GM19035 (cell line): ENCODE results near the gene DYNC1I2.

Source experiments
- ATAC-seq: cut with Tn5 transposase; IDR thresholded peaks from one replicate; pipeline ENCODE4 v1.9.1; 2021; ENCODE audit not compliant: unreplicated experiment

The DYNC1I2 gene

DNA sequence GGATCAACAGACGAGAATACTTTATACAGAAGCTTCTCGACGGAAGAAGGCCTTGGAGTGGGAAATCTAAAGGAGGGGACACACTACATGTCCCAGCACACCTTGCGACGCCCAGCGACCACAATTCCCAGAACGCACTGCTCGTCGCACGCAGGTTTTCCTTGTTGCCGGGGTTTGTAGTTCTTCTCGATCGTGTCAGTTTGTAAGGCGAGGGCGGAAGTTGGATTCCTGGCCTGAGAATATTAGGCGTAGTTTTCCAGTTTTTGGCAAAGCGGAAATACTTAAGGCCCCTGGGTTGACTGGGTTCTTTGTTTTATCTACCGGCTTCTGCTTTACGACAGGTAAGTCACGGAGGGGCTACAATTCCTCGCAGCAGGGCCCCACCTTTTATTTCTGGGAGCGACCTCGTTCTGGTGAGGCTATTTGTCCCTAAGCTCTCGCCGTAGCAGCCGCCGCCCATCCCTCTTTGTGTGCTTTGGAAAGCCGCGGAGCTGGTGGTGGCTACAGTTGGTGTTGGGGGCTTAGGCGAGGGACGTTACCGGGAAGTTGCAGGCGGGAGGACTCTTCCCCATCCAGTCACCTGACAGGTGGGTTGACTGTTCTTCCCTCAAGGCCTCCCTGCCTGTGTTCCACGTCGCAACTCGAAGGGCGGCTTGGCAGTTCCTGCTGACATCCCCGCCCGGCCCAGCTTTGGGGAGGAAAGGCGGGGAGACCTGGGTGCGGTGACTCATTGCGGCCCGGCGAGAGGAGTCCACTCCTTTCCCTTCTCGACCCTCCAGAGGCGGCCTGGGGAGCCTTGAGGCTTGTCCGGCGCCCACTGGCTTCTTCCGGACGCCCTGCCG lies at the start of gene DYNC1I2:
Gene DYNC1I2 (plus strand): TSS at position 183 of the 842 bp plus-strand sequence. CDS start 2,687 bp downstream, outside the sequence.
- peak; percentile 89 for ATAC-seq

DNA sequence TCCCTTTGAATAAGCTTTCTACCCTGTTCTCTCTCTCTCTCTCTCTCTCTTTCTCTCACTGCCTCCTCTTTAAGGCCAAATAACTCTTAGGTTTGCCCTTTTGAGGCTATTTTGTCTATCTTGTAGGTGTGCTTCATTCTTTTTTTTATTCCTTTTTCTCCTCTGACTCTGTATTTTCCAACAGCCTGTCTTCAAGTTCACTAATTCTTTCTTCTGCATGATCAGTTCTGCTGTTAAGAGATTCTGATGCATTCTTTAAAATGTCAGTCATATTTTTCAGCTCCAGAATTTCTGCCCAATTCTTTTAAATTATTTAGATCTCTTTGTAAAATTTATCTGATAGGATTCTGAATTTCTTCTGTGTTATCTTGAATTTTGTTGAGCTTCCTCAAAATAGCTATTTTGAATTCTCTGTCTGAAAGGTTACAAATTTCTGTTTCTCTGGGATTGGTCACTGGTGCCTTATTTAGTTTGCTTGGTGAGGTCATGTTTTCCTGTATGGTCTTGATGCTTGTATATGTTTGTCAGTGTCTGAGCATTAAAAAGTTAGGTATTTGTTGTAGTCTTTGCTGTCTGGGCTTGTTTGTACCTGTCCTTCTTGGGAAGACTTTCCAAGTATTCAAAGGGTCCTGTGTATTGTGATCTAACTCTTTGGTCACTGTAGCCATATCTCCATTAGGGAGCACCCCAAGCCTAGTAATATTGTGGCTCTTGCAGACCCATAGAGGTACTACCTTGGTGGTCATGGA lies 35.4 kb upstream of the DYNC1I2 start:
- ATAC-seq: peak; percentile 16

DNA sequence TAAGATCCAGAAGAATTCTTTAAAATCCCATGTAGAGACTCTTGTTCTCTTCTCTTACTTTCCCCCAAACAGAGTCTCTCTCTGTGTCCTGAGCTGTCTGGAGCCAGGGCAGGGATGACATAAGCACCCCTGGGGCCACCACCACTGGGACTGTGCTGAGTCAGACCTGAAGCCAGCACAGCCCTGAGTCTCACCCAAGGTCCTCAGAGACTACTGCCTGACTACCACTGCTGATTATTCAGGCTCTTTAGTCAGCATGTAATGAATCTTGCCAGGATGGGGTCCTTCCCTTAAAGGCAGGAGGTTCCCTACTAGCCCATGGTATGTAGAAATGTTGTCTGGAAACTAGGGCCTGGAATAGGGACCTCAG lies 34.9 kb upstream of the DYNC1I2 start:
- ATAC-seq: peak; percentile 73

DNA sequence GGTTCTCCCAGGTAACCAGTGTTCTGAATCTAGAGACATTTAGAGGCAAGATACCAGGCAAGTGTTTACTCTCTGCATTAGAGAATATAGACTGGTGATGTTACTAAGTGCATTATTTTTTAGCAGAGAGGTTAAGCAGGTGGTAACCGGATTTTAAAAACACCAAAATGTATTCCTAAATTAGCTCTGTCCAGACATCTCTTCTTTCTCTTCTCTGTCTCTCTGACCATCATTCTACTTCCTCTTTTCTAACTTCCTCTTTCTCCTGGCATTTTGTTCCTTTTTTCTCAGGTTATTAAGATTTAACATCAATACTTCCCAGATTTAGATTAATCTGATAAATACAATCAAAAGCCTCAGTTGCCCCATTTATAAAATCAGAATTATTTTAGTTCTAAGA lies 31.7 kb upstream of the DYNC1I2 start:
- ATAC-seq: no peak

DNA sequence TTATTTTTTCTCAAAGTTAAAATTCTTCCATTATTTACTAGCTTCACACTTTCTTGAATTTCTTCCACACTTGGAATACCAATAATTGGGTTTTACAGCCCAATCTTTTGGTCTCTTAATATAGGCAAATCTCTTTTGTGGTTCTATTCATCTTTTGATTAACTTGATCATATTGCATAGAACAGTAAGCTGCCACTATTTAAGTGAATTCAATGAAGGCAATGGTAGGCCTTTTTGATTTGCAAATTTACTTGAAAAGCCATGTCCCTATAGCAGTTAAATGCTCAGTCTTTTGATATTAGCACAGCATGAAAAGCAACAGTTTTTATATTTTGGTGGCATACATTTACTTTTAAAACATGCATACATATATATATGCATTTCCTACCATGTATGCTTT lies 20.2 kb upstream of the DYNC1I2 start:
- ATAC-seq: no peak

DNA sequence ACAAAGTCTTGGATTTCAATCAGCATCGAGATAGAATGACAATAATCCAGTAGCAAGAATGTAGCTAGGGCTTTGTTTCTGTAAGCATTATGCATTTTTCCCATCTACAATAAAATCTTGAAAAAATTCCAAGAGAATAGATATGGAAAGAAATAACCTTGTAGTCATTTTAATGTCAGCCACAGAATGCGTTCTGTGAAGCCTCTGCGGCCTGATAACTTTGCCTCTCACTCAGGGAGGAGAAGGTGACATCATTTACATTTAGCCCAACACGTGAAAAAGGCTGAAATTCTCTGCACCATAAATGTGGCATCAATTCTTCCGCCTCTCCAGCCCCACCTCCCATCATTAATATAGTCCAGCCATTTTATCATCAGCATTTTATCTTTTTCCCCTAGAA lies 19.1 kb upstream of the DYNC1I2 start:
- ATAC-seq: no peak

DNA sequence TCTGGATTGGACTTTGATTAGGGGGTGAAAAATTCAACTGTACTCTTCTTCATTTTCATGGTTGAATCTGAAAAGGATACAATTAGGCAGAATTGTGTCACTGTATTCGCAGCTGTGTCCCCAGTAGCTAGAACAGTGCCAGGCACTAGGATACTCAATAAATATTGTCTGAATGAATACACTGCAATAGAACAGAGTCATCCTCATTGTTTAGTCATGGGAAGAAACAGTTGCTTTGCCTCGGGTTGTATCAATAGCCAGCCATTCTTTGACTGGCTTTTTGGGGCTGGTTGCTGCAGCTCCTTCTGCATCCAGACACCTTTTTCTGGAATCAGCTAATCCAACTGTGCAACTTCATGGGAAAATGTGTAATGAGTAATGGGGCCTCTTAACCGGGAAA lies 18.1 kb upstream of the DYNC1I2 start:
- ATAC-seq: no peak

DNA sequence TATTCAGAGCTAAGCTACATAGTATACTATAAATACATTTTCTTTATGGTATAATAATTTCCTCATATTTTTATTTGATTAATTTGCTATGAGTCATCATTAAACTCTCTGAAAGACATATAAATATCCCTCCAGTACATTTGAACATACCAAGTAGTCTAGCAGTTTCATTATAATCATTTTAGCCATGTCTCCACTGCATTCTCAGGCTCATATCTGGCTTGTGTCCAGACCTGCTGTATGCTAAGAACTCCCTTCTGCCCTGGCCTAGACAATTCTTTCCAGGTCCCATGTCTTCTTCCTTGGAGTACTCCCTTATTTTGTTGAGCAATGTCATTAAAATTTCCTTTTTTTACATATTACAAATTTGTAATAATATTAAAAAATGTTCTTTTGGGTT lies 16.6 kb upstream of the DYNC1I2 start:
- ATAC-seq: no peak

DNA sequence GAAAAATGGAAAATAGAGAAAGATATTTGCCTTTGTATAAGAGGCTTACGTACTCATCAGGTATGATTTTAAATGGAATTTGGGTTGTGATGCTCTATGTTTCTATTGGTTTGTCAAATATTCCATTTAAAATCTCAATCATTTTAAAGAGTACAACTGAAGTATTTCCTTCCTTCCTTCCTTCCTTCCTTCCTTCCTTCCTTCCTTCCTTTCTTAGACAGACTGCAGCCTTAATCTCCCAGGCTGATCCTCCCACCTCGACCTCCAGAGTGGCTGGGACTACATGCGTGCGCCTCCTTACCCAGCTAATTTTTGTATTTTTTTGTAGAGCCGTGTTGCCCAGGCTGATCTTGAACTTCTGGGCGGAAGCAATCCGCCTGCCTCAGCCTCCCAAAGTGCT lies 15.4 kb upstream of the DYNC1I2 start:
- no peak for ATAC-seq

DNA sequence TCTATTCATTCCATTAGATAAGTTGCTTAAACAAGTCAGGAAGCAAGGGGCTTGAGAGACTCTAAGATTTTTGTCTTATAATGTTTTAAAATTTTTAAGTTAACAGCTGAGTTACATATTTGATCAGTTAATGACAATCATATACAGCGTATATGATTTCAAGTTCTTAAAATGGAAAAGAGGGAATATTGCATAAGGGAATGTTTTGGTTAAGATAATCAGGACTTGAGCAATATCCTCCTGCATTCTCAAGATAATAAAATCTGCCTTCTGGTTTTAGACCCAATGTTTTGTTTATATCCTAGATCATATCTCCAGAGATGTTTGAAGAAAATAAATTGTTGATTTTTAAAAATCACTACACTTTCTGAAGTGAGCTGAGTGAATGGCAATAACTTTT lies 13.4 kb upstream of the DYNC1I2 start:
- no peak for ATAC-seq

DNA sequence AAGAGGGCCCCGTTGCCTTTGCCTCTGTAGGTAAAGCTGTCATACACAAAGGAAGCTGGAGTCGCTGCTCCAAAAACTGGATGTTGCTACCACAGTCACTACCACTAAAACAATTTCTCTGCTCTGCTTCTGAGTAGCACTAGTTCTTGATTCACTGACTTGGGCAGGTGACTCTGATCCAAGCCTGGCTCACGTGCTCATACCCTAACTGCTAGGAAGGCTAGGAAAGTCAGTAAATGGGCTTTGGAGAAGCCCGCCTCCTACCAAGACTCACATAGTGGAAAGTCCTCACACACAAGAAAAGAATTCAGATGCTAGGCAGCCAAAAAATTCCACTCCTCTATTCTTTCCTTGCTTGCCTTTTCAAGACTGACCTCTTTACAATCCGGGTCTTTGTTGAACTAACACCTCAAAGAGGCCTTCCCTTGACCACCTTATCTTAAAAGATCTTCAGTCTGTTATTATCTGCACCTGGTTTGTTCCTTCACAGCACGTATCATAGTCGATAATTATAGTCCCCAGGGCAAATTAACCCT lies 11.4 kb upstream of the DYNC1I2 start:
- no peak for ATAC-seq

DNA sequence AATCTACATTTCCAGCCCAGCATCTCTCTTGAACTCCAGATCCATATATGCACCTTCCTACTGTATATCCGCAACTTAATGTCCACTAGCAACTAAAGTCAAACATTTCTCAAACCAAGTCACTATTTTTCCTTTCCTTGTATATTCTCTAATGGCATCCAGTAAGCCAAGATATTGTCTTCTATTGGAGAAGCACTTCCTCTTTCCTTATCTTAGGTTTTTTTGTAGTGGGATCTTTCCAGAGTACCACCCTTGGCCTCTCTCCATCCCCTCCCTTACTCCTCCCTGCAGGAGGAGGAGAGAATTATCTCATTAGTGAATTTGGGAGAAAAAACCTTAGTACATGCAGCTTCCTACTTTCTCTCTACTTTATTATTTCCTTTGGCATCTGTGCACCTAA lies 8.7 kb upstream of the DYNC1I2 start:
- no peak for ATAC-seq

DNA sequence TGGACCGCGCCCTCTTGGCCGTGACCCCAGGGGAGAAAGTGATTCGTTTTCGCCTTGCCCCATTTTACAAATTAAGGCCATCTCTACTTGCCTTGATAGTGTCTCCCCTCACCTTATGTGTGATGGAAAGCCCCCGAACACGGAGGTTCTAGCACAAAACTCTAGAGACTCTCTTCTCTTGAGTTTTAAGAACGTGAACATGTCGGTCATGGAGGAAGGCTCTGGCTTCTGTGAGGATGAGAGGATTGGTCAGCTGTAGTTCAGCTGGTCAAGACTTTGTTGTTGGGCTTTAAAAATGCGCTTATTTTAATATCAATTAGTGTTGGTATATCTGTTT lies 828 bp downstream of the DYNC1I2 start:
- ATAC-seq: no peak

DNA sequence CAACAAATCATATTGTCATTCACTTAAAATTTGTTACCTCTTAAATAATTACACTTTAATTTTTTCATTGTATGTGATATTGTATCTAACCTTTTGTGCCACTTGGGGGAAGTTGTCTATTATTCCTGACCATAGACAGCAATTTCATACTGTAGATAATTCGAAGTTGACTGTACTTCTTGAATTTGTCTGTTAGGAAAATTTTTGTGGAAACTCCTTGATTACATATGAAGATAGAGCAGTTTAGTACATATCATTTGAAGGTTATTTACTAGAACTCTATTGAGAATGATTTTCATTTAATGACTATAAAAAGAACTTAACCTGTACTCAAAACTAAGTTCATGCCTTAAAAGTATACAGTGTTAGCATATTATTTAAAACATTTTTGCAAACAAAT lies 5.1 kb downstream of the DYNC1I2 start:
- no peak for ATAC-seq

DNA sequence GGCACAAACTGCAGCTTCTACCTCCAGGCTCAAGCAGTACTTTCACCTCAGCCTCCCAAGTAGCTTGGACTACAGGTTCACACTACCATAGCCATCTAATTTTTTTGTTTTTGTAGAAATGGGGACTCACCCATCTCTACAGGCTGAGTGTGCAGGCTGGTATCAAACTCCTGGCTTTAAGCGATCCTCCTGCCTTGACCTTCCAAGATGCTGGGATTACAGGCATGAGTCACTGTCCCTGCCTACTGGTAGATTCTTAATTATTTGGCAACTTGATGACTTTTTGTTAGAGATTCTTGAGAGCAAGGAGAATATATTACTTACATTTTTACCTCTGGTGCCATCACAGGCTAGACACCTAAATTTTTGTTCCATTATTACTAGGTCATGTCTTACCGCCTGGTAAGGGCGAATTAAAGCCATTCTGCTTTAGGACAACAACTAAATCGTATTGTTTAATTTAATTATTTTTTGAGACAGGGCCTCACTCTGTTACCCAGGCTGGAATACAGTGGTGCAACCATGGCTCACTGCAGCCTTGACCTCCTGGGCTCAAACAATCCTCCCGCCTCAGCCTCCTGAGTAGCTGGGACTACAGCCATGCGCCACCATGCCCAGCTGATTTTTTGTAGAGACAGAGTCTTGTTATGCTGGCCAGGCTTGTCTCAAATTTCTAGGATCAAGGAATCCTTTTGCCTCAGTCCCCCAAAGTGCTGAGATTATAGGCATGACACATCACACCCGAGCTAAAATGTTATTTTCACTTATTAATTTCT lies 15.7 kb downstream of the DYNC1I2 start:
- no peak for ATAC-seq

DNA sequence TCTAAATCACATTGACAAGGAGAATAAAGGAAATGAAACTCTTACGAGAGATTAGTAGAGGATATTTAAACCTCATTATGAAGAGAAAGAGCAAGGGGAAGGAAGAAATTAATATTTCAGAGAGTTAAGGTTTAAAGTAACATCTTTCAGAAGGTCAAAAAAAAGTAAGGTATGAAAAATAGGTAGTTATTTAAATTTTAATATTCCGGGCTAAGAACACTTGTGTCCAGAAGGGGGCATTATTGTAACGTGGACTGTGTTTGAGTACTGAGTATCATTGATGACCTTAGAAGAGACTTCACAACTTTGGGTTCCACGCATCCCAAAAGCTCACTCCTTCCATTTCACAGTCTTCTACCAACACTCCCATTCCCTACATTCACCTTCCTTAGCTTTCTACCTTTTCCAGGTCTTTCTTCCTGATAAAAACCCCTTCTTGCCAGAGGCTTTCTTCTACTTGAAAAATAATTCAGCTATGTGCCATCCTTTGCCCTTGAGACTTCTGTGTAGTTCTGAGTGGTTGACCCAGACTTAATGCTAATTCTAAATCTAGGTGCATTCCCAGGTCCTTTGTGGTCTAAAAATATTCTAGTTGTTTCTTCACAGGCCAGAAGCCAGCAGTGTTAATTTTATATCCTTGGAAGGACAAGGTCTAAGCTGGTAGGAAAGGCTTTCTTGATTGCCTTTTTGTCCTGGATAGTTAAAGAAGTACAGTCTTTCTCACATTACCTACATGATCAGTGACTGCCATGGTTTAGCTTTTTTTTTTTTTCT lies 16.5 kb downstream of the DYNC1I2 start:
- no peak for ATAC-seq

DNA sequence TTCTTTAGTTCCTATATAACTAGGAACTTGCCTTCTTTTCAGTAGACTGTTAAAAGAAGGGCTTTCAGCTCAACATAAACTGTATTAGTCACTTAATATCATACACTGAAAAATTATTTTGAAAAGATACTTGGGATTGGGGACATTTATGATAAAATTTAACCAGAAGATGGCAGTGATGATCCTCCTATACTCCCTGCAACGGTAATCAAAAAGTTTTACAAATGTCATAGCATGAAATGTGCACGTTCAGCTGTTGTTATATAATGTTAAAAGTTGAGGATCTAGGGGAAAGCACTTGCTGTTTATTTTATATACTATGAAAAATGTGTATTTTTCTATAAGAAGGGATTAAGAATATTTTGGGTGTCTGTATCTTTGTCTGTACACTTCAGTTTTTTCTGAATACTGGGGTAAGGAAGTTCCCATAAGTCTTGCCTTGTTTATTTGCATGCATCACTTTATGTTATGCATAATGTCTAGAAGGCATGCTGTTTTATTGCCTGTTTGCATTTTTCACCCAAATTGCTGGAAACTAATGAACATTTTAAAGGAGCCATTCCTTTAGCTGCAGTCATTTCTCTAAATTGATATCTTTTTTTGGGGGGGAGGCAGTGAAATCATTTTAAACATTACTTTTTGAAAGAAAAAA lies 19.0 kb downstream of the DYNC1I2 start:
- ATAC-seq: no peak

DNA sequence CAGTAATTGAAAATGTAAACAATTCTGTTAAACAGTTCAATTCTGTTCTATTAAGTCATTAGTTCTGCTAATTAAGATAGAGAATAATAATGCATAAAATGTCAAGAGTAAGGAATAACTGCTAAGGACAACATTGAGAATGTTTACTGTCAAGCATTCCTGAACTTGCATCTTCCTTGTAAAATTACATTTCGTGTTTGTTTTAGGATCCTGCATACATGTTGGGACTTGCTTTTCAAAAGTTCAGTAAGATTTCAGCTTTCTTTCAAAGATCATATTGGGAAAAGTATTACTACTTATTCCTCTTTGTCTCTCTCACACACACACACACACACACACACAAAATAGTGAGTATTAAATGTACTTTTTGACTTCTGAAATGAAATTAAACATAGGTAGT lies 20.5 kb downstream of the DYNC1I2 start:
- ATAC-seq: no peak

DNA sequence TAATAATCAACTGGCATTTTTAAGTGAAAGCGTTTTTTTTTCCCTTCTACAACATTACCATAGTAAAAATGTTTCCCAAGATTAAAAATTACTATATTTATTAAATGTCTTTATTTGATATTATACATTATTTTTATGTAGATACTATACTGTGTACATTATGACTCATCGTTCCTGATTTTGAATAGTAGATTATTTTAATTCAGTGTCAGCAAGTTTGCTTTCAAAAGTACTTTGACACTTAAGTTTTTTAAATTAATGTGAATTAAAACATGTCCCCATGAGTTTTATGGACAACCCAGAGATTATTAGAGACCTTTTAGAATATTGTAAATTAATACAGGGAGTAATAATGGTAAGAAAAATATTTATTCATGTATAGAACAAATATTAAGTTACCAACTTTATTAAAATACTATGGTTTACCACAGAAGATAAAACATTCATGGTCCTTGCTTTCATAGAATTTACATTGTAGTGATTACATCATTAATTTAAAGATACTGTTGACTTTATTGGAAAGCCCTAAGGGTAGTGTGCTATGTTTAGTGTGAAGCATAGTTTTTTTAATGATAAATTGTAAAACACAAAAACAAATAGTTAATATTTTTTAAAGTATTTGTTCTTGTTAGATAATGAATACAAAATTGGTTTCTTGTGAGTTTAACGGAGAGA lies 21.9 kb downstream of the DYNC1I2 start:
- ATAC-seq: no peak

DNA sequence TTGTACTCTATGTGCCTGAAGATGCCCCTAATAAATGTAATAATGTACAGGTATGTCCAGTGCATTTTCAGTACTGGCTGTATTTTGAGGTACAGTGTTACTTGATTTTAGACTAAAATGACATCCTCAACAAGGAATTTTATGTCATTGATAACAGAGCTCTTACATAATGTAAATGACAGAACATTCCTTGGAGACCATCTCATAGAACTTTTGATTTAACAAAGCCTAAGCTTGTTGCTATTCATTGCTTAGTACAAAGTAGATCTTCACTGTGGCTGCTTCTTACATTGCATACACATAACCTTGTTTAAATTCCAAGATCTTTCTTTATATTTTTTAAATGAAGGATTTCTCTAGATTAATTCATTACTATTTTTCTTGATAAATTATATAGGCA lies 24.1 kb downstream of the DYNC1I2 start:
- no peak for ATAC-seq
